IMR-90 (cell line): Measurements from ENCODE around the gene VPS35L. TPM values are rescaled to one million over a fixed set of nuclear protein-coding genes. Genes with fewer than 3 reads are reported as not detected.

Source experiments
- ATAC-seq: fragments of 200-7000 bp; cut with Tn5 transposase; 2 replicates; pipeline ENCODE4 v1.9.1; 2020; ENCODE audit warnings: low read depth, mild to moderate bottlenecking, moderate library complexity
- BruUV-seq: library from RNA; stranded (reverse); fragments of 400-500 nt; replicated peaks from 2 replicates; lab custom pipeline; 2021; lab: Mats Ljungman, UMichigan
- CTCF ChIA-PET: fragments of 300-600 bp; formaldehyde crosslinking; extraction: SDS; loops from one replicate; lab custom pipeline; 2021; ENCODE audit warnings: antibody characterized with exemption; lab: Yijun Ruan, JAX
- POLR2A ChIA-PET: fragments of 300-600 bp; sonication (Branson Sonifier 250); formaldehyde crosslinking; loops from one replicate; lab custom pipeline; 2022; ENCODE audit warnings: antibody characterized with exemption; ENCODE audit not compliant: unreplicated experiment; lab: Charles Lee
- DNase-seq: peaks from one replicate; pipeline ENCODE4 v3.0.0; 2013
- H2AFZ ChIP-seq: replicated peaks from 2 replicates; pipeline ENCODE3; 2013; ENCODE audit warnings: low read length, mild to moderate bottlenecking; ENCODE audit not compliant: poor library complexity
- H2AK5ac ChIP-seq: 2 replicates; pipeline ENCODE4 v1.6.1; 2013; ENCODE audit warnings: low read depth, low read length, inconsistent platforms
- H2AK9ac ChIP-seq: replicated peaks from 2 replicates; pipeline ENCODE3; 2013; ENCODE audit warnings: mild to moderate bottlenecking, low read depth, low read length, moderate library complexity; ENCODE audit not compliant: poor library complexity
- H2BK120ac ChIP-seq: 2 replicates; pipeline ENCODE4 v1.6.1; 2013; ENCODE audit warnings: low read depth, low read length, inconsistent platforms
- H2BK15ac ChIP-seq: 3 replicates; pipeline ENCODE4 v1.6.1; 2013; ENCODE audit warnings: low read depth, low read length, inconsistent platforms
- H2BK20ac ChIP-seq: 2 replicates; pipeline ENCODE4 v1.6.1; 2013; ENCODE audit warnings: low read depth, mild to moderate bottlenecking, inconsistent platforms, low read length, moderate library complexity
- H2BK5ac ChIP-seq: 2 replicates; pipeline ENCODE4 v1.6.1; 2013; ENCODE audit warnings: mild to moderate bottlenecking, low read depth, low read length, inconsistent platforms; ENCODE audit not compliant: poor library complexity, severe bottlenecking
- H3K14ac ChIP-seq: replicated peaks from 2 replicates; pipeline ENCODE4 v1.6.1; 2013; ENCODE audit warnings: low read depth, low read length, inconsistent platforms
- H3K18ac ChIP-seq: 2 replicates; pipeline ENCODE4 v1.6.1; 2013; ENCODE audit warnings: low read depth, low read length, control low read depth
- H3K23ac ChIP-seq: 2 replicates; pipeline ENCODE4 v1.6.1; 2013; ENCODE audit warnings: low read depth, low read length, inconsistent platforms
- H3K27ac ChIP-seq: 2 replicates; pipeline ENCODE4 v1.5.1; 2013; ENCODE audit warnings: mild to moderate bottlenecking, control low read depth, low read length; ENCODE audit not compliant: insufficient read depth
- H3K27me3 ChIP-seq: 2 replicates; pipeline ENCODE4 v1.6.1; 2013; ENCODE audit warnings: low read length; ENCODE audit not compliant: control insufficient read depth, insufficient read depth
- H3K36me3 ChIP-seq: 2 replicates; pipeline ENCODE4 v1.6.1; 2013; ENCODE audit warnings: low read length, mixed read lengths; ENCODE audit not compliant: control insufficient read depth, insufficient read depth
- H3K4ac ChIP-seq: 2 replicates; pipeline ENCODE4 v1.6.1; 2013; ENCODE audit warnings: low read depth, low read length, inconsistent platforms
- H3K4me1 ChIP-seq: 2 replicates; pipeline ENCODE4 v1.6.1; 2013; ENCODE audit warnings: low read length, mixed read lengths; ENCODE audit not compliant: control insufficient read depth, insufficient read depth
- H3K4me2 ChIP-seq: 2 replicates; pipeline ENCODE4 v1.6.1; 2013; ENCODE audit warnings: low read depth, mild to moderate bottlenecking, control low read depth, low read length, moderate library complexity
- H3K4me3 ChIP-seq: 2 replicates; pipeline ENCODE4 v1.5.1; 2013; ENCODE audit warnings: low read depth, mild to moderate bottlenecking, control low read depth, low read length, moderate library complexity; ENCODE audit not compliant: insufficient read depth
- H3K56ac ChIP-seq: 2 replicates; pipeline ENCODE4 v1.6.1; 2013; ENCODE audit warnings: low read length, inconsistent platforms; ENCODE audit not compliant: insufficient read depth; ENCODE audit errors: extremely low read depth
- H3K79me1 ChIP-seq, 2 experiments: 2 replicates each; pipeline ENCODE4 v1.6.1; 2013; ENCODE audit warnings: low read length in 2 of 2, inconsistent platforms in 1 of 2, low read depth in 1 of 2
- H3K9ac ChIP-seq: 2 replicates; pipeline ENCODE4 v1.6.1; 2013; ENCODE audit warnings: low read depth, low read length, control low read depth
- H3K9me1 ChIP-seq: 2 replicates; pipeline ENCODE4 v1.6.1; 2013; ENCODE audit warnings: low read length, inconsistent platforms; ENCODE audit not compliant: insufficient read depth
- H3K9me3 ChIP-seq: 2 replicates; pipeline ENCODE4 v1.6.1; 2013; ENCODE audit warnings: low read length; ENCODE audit not compliant: control insufficient read depth, insufficient read depth
- H4K20me1 ChIP-seq: 2 replicates; pipeline ENCODE4 v1.6.1; 2013; ENCODE audit warnings: low read length, inconsistent platforms; ENCODE audit not compliant: insufficient read depth
- H4K5ac ChIP-seq: 2 replicates; pipeline ENCODE4 v1.6.1; 2013; ENCODE audit warnings: mild to moderate bottlenecking, low read depth, low read length, control low read depth
- H4K8ac ChIP-seq, 2 experiments: 2 replicates each; pipeline ENCODE4 v1.6.1; 2013; ENCODE audit warnings: low read depth in 2 of 2, low read length in 2 of 2, control low read depth in 1 of 2, inconsistent platforms in 1 of 2
- H4K91ac ChIP-seq: 2 replicates; pipeline ENCODE4 v1.6.1; 2013; ENCODE audit warnings: low read depth, low read length, inconsistent platforms; ENCODE audit not compliant: insufficient read depth
- BHLHE40 ChIP-seq: fragments of 150-350 bp; IDR thresholded peaks from 2 replicates; pipeline ENCODE4 v1.6.1; 2016; ENCODE audit warnings: mild to moderate bottlenecking, low read depth, low read length
- CEBPB ChIP-seq: IDR thresholded peaks from 2 replicates; pipeline ENCODE4 v1.6.1; 2012; ENCODE audit warnings: low read depth, low read length, improper control_type of control experiment
- CHD1 ChIP-seq: IDR thresholded peaks from 2 replicates; pipeline ENCODE4 v1.6.1; 2012; ENCODE audit warnings: low read depth, low read length, improper control_type of control experiment
- FOS ChIP-seq: fragments of 150-350 bp; IDR thresholded peaks from 2 replicates; pipeline ENCODE4 v1.6.1; 2016; ENCODE audit warnings: low read depth, low read length
- MAFK ChIP-seq: IDR thresholded peaks from 2 replicates; pipeline ENCODE4 v1.6.1; 2012; ENCODE audit warnings: low read depth, low read length, improper control_type of control experiment
- MXI1 ChIP-seq: IDR thresholded peaks from 2 replicates; pipeline ENCODE4 v1.6.1; 2012; ENCODE audit warnings: low read depth, mild to moderate bottlenecking, low read length, moderate library complexity, borderline replicate concordance
- POLR2A ChIP-seq: IDR thresholded peaks from 2 replicates; pipeline ENCODE4 v1.6.1; 2012; ENCODE audit warnings: mild to moderate bottlenecking, low read depth, low read length
- RAD21 ChIP-seq: IDR thresholded peaks from 2 replicates; pipeline ENCODE4 v1.6.1; 2012; ENCODE audit warnings: low read length, improper control_type of control experiment
- RFX5 ChIP-seq: IDR thresholded peaks from 2 replicates; pipeline ENCODE4 v1.8.0; 2012; ENCODE audit warnings: low read depth, mild to moderate bottlenecking, low read length, moderate library complexity
- SMC3 ChIP-seq: fragments of 150-350 bp; IDR thresholded peaks from 2 replicates; pipeline ENCODE4 v1.6.1; 2016; ENCODE audit warnings: low read depth, mild to moderate bottlenecking, antibody characterized with exemption, low read length, moderate library complexity
- WGBS, 2 experiments: methylation state at CpG; one replicate each; pipeline versions ENCODE4 v1.1.5 to v1.1.7; 2013; ENCODE audit warnings: missing lambda C conversion rate in 2 of 2; ENCODE audit not compliant: insufficient read length in 1 of 2; ENCODE audit errors: extremely low coverage in 2 of 2; 5-methylcytosine and 5-hydroxymethylcytosine counted together
- dilution Hi-C: fragments of 300-500 bp; cut with HindIII; formaldehyde crosslinking; loops from one replicate; pipeline ENCODE4 v1.14.3; 2018; ENCODE audit warnings: low sequenced_read_pairs; ENCODE audit not compliant: unreplicated experiment
- in situ Hi-C: fragments of 300-500 bp; cut with MboI; formaldehyde crosslinking; loops from 3 replicates; pipeline ENCODE4 v1.14.3; 2019; ENCODE audit warnings: low sequenced_read_pairs, inconsistent platforms, mixed read lengths
- intact Hi-C: fragments of 100-400 bp; cut with micrococcal nuclease; formaldehyde crosslinking; loops from 2 replicates; pipeline ENCODE4 v1.10.0; 2022
- polyA plus RNA-seq, 3 experiments: library from polyadenylated mRNA; depleted of rRNA; stranded (reverse); fragments of >200 nt; gene quantifications; 2 replicates each; pipeline ENCODE4 v1.2.3, GENCODE V29; 2012; ENCODE audit warnings: low replicate concordance in 1 of 3
- total RNA-seq: library from RNA; depleted of rRNA; stranded (reverse); fragments of >200 nt; gene quantifications from 2 replicates; pipeline ENCODE4 v1.2.3, GENCODE V29; 2012
- TF ChIP-seq, protein P1 (sequence below): fragments of 150-350 bp; IDR thresholded peaks from 2 replicates; pipeline ENCODE4 v1.6.1; 2016; ENCODE audit warnings: low read depth, mild to moderate bottlenecking, low read length, moderate library complexity, borderline replicate concordance
- TF ChIP-seq, protein P2 (sequence below): fragments of 150-350 bp; IDR thresholded peaks from 2 replicates; pipeline ENCODE4 v1.6.1; 2017; ENCODE audit warnings: mild to moderate bottlenecking, antibody characterized with exemption, low read length, low read depth

The VPS35L gene
- total and polyA plus RNA-seq, 2 of the 4 experiments (the other 2 are of a cell fraction) = 28.0 to 40.1 TPM

- Histone ChIP-seq H3K56ac (no peak overlapping the region), H2BK120ac (no peak overlapping the region), H3K27ac (no peak overlapping the region), H2BK20ac (no peak overlapping the region), H3K9me1 (peaks cover 5% of the 10 kb centered on the region), H4K5ac (no peak overlapping the region), H2AK5ac (no peak overlapping the region), H3K79me1 (peaks cover 11 to 45% of the 10 kb centered on the region in 2 experiments), H3K9ac (no peak overlapping the region), H2BK15ac (no peak overlapping the region), H2AK9ac (no peak overlapping the region), H3K4me3 (no peak overlapping the region), H3K36me3 (peaks cover under 1% of the 10 kb centered on the region), H4K20me1 (no peaks in the 10 kb centered on the region), H3K4me1 (peaks cover 4% of the 10 kb centered on the region), H3K18ac (no peak overlapping the region), H4K91ac (no peak overlapping the region), H3K23ac (no peak overlapping the region), H3K4ac (no peak overlapping the region), H3K14ac (no peak overlapping the region), H4K8ac (no peak overlapping the region), H3K9me3 (peaks cover 8% of the 10 kb centered on the region), H2BK5ac (no peak overlapping the region), H3K4me2 (no peak overlapping the region), H3K27me3 (no peaks in the 10 kb centered on the region), H2AFZ (no peak overlapping the region)
- no peak for TF ChIP-seq CEBPB
- no peak for TF ChIP-seq SMC3
- TF ChIP-seq MAFK = no peak
- TF ChIP-seq MXI1 = no peak
- no peak for TF ChIP-seq FOS
- no peak for TF ChIP-seq CHD1
- no peak for TF ChIP-seq RFX5
- no peak for TF ChIP-seq BHLHE40
- TF ChIP-seq POLR2A = no peak
- TF ChIP-seq, protein P1, sequence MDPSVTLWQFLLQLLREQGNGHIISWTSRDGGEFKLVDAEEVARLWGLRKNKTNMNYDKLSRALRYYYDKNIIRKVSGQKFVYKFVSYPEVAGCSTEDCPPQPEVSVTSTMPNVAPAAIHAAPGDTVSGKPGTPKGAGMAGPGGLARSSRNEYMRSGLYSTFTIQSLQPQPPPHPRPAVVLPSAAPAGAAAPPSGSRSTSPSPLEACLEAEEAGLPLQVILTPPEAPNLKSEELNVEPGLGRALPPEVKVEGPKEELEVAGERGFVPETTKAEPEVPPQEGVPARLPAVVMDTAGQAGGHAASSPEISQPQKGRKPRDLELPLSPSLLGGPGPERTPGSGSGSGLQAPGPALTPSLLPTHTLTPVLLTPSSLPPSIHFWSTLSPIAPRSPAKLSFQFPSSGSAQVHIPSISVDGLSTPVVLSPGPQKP = no peak
- no peak for TF ChIP-seq RAD21
- TF ChIP-seq, protein P2, sequence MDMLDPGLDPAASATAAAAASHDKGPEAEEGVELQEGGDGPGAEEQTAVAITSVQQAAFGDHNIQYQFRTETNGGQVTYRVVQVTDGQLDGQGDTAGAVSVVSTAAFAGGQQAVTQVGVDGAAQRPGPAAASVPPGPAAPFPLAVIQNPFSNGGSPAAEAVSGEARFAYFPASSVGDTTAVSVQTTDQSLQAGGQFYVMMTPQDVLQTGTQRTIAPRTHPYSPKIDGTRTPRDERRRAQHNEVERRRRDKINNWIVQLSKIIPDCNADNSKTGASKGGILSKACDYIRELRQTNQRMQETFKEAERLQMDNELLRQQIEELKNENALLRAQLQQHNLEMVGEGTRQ = no peak
- no TSS peak for BruUV-seq
- dilution Hi-C loops (no loop called here), intact Hi-C loops (no loop called here), in situ Hi-C loops (no loop called here)
- ATAC-seq (no peak), DNase-seq (no peak)
- ChIA-PET POLR2A (interaction anchor here (0.6 kb wide), 1 partner anchor 39 kb away, joined by 3 read pairs; no protein-coding TSS in a partner anchor), CTCF (interaction anchor here (0.7 kb wide), 2 partner anchors 110 to 823 kb away, joined by 3 to 4 read pairs; no protein-coding TSS in a partner anchor)
- no CpG with 5 or more reads among the region's 4 CpGs for WGBS, 2 experiments
Measured at GRCh38 chr16:19560078-19560477, 4.6 kb downstream of the VPS35L start.
